AG10803 (cell line): ENCODE results near the gene KIF26A.

Source experiments
- DNase-seq: peaks from one replicate; pipeline ENCODE4 v3.0.0; 2010; ENCODE audit warnings: low read depth
- H3K4me3 ChIP-seq: 2 replicates; pipeline ENCODE4 v1.5.1; 2011; ENCODE audit warnings: mild to moderate bottlenecking, low read length, control low read depth
- TF ChIP-seq, protein P1 (sequence below): conservative IDR thresholded peaks from 2 replicates; pipeline ENCODE4 v1.5.1; 2011; ENCODE audit warnings: mild to moderate bottlenecking, low read length, control low read depth, inconsistent platforms

The KIF26A gene

DNA sequence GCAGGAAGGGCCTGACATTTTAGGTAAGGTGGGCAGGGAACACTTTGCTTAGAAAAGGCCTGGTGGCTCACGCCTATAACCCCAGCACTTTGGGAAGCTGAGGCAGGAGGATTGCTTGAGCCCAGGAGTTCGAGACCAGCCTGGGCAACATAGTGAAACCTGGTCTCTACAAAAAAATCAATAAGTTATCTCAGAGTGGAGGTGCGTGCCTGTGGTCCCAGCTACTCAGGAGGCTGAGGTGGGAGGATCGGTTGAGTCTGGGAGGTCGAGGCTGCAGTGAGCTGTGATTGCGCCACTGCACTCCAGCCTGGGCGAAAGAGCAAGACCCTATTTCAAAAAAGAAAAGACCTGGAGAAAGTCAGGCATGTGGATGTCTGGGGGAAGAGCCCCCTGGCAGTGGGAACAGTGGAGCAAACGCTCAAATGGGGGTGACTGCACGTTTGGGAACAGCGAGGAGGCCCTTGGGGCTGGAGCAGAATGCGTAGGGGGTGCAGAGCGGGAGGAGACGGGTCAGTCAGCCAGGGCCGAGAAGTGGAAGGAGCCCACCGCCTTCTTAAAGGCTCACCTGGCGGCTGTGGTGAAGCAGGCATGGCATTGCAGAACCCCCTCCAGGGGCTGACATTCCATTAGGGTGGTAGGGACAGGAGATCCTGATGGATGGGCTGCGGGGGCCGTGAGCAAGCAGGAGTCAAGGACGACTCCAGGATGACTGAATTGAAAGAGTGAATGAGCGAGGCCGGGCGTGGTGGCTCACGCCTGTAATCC lies 6.2 kb upstream of the KIF26A start:
- H3K4me3 ChIP-seq, result no peak overlapping the region
- TF ChIP-seq, protein P1, sequence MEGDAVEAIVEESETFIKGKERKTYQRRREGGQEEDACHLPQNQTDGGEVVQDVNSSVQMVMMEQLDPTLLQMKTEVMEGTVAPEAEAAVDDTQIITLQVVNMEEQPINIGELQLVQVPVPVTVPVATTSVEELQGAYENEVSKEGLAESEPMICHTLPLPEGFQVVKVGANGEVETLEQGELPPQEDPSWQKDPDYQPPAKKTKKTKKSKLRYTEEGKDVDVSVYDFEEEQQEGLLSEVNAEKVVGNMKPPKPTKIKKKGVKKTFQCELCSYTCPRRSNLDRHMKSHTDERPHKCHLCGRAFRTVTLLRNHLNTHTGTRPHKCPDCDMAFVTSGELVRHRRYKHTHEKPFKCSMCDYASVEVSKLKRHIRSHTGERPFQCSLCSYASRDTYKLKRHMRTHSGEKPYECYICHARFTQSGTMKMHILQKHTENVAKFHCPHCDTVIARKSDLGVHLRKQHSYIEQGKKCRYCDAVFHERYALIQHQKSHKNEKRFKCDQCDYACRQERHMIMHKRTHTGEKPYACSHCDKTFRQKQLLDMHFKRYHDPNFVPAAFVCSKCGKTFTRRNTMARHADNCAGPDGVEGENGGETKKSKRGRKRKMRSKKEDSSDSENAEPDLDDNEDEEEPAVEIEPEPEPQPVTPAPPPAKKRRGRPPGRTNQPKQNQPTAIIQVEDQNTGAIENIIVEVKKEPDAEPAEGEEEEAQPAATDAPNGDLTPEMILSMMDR, result no peak
- DNase-seq, result no peak

- TF ChIP-seq, protein P1, result no peak
- no peak overlapping the region for H3K4me3 ChIP-seq
- DNase-seq, result no peak
Observed at GRCh38 chr14:104132981-104133380, 5.4 kb upstream of the KIF26A start.

- H3K4me3 ChIP-seq, result no peak overlapping the region
- TF ChIP-seq, protein P1, result no peak
- no peak for DNase-seq
Observed at GRCh38 chr14:104133496-104133895, 4.9 kb upstream of the KIF26A start.

- TF ChIP-seq, protein P1, result no peak
- no peak overlapping the region for H3K4me3 ChIP-seq
- no peak for DNase-seq
Observed at GRCh38 chr14:104134061-104134965, 4.1 kb upstream of the KIF26A start.

- H3K4me3 ChIP-seq, result no peak overlapping the region
Observed at GRCh38 chr14:104135121-104135903, 3.1 kb upstream of the KIF26A start.

DNA sequence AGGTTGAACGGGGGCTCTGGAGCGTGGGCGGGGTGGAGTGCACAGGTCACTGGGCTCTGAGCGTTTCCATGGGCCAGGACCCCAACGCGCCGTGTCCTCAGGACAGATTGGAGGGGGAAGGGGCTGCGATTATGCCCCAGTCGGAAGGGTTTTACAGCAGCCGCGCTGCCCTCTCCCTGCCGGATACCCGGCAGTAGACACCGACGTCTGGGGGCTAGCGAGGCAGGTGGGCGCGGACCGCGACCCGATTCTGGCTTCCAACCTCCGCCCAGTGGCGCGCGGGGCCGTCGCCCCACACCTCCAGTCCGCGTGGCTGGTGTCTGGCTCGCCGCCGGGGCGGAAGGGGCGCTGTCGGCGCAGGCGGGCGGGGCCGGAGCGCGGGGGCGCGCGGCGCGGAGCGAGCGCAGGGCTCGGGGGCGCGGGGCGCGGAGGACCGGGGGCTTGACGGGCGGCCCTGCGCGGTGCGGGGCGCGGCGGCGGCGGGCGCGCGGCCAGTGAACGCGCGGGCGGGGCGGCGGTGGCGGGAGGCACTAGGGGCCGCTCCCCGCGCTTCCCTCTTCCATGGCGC lies 2.4 kb upstream of the KIF26A start:
- no peak for DNase-seq
- H3K4me3 ChIP-seq, result no peak overlapping the region
- TF ChIP-seq, protein P1, result no peak

More at GRCh38 chr14:104135121-104135903, 3.1 kb upstream of the KIF26A start:
- no peak for DNase-seq
- TF ChIP-seq, protein P1, result no peak
